HG02623 (cell line): ENCODE measurements around the gene ZSWIM5.
"Not testable (repeated sequence)": the region's sequence is repeated elsewhere in the genome, so short reads cannot be mapped to it uniquely, and the experiment has no call there.

Experiments used
- ATAC-seq: cut with Tn5 transposase; IDR thresholded peaks from one replicate; pipeline ENCODE4 v1.9.1; 2021; ENCODE audit warnings: moderate library complexity; ENCODE audit not compliant: unreplicated experiment

Gene ZSWIM5

DNA sequence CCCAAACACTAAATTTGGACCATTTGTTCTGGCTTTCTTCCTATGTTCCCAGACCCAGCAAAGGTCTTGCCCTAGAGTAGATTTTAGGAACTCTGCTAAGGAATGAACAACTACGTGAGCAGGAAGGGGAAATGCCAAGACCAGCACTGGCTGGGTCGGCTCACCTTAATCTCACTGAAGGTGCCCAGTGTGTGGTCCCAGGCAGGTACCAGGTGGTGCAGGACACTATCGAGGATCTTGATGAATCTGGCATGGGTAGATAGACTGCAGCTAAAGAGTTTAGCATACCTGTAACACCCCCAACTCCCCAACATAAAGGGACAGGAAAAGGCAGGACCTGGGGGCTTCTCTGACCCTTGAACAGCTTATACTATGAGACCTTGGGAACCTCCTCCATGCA lies 198.3 kb downstream of the ZSWIM5 start:
- ATAC-seq: no peak

DNA sequence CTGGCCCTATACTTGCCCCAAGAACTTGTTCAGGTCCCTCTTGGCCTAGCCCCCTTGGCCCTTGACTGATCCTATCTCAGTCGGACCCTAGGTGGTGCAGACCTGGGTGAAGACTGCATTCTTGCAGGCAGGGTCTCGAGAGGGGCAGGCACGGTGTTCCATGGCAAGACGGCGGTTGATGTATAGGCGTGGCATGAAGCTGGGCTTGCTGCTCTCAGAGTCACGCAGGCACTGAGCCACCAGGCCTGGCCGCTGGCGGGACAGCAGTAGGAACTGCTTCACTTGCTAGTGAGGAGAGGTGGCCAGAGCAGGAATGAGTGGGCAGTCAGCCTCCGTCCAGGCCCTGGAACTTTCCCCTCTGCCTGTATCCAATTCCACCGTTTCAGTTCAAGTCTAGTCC lies 199.1 kb downstream of the ZSWIM5 start:
- no peak for ATAC-seq

DNA sequence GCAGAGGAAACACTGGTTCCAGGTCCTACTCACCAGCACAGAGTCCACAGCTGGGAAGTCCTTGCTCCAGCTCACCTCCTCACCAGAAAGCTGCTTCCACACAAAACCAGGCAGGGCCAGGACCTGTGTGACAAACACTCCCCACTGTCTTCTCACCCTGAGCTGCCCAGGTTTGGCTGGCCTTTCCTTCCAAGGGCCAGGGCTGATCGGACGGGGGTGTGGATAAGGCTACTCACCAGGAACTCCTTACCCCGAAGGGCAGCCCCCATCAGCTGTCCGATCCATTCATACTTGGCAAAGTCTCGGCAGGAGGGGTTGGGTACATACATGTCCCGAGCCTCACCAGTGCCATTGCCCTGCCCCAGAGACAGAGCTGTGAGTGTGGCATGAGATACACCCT lies 200.6 kb downstream of the ZSWIM5 start:
- no peak for ATAC-seq

DNA sequence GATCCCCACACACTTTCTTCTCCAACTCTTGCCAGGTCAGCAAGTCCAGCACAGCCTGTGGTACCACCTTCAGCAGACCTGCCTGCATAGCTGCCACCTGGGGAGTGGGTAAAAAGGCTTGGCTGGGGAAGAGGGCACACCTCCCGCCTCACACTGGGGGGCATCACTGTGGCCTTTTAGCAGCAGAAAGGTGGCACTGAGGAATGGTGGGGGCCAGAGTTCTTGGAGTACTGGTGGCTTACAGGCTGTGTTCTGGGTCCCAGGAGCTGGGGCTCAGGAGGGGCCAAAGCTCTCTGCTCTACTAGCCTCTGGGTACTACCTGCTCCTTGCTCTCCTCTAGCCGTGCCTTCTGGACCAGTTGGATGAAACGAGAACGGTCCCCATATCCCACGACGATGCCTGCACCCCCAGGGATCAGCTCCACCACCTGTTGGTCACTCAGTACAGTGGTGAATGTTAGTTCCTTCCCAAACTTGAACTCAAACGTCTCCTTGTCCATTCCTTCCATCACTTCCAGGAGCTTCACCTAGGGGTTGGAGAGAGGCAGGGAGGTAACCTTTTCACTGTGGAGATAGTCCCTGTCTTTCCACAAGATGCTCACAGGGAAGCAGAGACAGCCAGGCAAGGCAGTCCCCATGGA lies 202.0 kb downstream of the ZSWIM5 start:
- no peak for ATAC-seq

DNA sequence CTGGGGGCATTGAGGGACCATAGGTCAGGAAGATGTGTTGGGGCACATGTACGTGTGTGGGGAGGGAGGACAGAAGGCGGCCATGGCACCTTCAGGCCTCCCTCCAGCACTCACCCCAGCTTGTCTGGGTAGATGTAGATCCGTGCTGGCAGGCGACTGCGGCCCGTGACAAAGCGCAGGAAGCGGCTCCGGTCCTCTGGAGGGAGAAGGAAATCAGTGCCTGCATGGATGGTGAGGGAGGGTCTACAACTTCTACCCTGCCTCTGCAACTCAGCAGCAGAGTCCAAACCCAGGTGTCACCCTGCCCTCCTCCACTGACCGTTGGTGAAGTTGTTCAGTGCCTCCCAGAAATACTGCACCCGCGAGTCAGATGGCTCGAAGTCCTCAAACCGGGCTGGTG lies 202.7 kb downstream of the ZSWIM5 start:
- ATAC-seq: no peak

DNA sequence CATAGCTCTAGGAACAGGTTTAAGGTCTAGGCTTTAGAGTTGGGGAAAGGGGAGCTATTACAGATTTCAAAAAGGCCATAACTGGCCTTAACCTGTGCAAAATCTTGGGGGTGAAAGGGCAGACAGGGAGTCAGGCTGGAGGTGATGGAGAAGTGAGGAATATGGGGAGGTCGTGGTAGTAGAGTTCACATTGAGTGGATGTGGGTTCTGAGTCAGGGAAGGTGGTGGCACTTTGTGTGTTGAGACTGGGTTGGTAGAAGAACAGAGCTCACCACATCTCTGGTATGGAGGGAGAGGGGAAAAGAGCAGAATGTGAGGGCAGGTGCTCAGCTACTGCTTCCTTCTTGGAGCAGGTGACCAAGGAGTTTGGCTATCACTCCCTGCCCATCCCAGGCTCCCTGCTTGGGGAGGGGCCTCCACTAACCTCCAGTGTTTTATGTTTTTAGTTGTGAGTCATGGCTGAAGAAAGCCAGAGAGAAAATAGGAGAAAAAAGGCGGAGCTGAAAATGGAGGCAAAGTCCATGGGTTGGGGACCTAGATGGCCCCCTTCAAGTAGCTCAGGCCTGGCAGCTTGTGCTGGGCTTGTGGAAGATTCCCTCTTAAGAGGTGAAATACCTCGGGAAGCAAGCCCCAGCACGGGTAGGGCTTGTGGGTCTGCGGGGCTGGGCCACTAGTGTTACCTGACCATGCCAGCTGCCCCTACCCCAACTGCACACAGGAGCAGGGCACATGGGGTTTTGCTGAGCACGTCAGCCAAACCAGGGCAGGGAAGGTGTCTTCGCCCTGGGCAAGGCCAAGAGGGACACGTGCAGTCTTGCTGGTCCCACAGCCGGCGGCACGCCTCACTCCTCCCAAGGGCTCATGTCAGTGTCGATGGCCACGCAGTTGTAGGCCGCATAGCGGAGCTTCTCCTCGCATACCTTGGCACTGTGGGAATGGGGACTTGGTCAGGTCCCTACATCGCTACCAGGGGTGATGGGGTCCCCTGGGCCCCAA lies 203.5 kb downstream of the ZSWIM5 start:
- ATAC-seq: no peak

DNA sequence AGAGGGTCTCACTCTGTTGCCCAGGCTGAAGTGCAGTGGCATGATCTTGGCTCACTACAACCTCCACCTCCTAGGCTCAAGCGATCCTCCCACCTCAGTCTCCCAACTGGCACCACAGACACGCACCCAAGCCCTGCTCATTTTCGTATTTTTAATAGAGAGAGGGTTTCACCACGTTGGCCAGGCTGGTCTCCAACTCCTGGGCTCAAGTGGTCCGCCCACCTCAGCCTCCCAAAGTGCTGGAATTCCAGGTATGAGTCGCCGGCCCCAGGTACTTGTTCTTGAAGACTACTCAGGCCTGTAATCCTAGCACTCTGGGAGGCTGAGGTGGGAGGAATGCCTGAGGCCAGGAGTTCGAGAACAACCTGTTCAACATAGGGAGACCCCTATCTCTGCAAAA lies 204.8 kb downstream of the ZSWIM5 start:
- not testable (repeated sequence) for ATAC-seq

DNA sequence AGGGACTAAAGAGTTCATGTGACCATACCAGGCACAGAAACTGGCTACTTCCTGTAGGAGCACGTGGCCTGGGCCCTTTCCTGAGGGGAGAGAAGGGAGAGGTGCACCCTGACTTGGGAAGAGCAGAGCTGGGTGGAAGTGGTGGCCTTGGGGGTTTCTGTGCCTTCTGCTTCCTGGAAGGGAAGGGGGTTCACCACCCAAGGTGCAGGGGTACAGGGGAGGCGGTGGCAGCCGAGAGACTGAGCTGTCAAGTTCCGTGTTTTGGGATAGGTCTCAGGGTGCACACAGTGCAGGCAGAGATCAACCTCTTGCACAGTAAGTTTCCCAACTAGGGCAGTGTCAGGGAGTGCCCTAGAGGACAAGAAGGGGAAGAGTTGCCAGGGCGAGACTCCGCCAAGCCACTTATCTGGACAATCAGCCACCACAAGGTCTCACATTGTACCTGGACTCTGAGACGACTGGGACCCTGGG lies 205.4 kb downstream of the ZSWIM5 start:
- no peak for ATAC-seq

DNA sequence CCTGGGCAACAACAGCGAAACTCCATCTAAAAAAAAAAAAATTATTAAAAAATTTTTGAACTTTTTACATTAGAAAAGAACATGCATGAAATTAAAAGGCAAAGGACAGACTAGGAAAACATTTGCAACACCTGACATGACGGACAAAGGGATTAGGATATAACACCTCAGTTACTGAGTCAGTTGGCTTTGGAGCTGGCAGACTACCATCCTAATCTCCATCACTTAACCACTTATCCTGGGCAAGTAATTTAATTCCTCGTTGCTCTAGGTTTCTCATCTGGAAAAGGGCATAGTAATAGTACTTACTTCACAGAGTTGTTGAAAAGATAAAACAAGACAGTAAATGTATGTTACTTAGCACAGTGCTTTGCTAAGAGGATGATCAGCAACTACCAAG lies 207.2 kb downstream of the ZSWIM5 start:
- no peak for ATAC-seq

DNA sequence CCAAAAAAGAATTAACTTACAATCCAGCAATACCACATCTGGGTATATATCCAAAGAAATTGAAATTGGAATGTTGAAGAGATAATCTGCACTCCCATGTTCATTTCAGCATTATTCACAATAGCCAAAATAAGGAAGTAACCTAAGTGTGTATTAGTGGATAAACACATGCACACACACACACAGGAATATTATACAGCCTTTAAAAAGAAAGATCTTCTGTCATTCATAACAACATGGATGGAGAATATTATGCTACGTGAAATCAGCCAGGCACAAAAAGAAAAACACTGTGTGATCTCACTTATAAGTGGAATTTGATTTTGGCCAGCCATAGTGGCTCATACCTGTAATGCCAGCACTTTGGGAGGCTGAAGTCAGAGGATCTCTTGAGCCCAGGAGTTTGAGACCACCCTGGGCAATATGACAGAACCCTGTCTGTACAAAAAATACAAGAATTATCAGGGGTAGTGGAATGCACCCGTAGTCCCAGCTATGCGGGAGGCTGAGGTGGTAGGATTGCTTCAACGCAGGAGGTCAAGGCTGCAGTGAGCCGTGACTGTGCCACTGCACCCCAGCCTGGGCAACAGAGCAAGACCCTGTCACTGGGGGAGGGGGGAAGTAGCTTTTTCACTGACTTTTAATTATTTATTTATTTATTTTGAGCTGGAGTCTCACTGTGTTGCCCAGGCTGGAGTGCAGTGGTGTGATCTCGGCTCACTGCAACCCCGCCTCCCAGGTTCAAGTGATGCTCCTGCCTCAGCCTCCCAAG lies 210.8 kb downstream of the ZSWIM5 start:
- no peak for ATAC-seq

DNA sequence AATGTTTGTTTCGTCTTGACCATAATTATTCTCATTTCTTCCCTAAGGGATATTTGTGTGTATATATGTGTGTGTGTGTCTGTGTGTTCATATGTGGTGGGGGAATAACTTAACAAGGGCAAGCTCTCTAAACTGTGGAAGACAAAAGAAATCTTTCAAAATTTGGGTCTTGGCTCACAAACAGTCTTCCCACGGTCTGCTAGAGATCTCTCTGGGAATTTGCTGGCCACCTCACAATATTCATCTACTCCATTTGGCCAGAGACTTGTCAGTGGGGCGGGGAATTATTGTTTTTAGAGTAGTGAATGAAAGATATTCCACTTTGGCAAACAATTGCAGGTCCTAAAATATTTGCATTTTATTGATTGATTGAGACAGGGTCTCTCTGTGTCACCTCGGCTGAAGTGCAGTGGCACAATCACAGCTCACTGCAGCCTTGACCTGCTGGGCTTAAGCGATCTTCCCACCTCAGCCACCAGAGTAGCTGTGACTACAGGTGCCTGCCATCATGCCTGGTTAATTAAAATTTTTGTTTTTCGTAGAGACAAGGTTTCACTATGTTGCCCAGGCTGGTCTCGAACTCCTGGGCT lies 212.0 kb downstream of the ZSWIM5 start:
- ATAC-seq: no peak

DNA sequence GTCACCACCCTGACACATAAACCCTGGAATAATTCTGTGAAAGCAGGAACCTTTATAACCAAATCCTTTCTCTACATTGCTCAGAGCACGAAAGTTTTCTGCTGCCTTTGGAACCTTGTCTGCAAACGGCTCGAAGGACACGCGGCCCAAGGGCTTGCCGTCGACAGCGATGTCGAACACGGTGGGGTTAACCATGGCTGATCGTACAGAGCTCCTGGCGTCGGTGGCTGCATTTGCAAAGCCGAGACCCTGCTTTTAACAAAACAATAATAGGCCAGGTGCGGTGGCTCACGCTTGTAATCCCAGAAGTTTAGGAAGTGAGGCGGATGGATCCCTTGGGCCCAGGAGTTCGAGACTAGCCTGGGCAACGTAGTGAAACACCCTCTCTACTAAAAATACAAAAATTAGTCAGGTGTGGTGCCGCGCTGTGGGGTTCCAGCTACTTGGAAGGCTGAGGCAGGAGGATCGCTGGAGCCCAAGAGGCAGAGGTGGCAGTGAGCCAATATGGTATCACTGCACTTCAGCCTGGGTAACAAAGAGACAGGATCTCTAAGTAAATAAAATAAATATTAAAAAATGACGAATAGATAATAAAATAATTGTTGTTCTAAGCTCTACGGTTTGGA lies 217.8 kb downstream of the ZSWIM5 start:
- no peak for ATAC-seq

DNA sequence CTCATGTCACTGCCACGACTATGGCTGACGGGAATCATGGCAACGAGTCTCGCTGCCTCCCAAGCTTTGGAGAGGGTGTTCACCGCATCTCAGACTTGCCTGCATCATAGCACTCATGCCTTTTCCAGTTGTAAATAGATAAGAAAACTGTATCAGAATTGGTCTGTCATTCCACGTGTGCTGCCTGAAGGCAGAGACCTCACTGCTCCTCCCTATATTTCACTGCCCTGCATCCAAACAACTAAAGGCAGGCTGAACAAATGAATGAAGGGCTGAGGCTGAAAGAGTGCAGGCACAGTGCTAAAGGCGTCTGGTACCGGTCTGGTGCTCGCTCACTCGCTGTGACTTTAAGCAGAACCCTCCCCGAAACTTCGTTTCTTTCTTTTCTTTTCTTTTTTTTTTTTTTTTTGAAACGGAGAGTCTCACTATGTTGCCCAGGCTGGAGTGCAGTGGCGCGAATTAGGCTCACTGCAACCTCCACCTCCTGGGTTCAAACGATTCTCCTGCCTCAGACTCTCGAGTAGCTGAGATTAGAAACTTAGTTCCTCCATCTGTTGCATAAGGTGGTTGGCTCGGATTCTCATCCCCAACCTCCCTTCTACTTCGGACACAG lies 220.6 kb downstream of the ZSWIM5 start:
- ATAC-seq: no peak

DNA sequence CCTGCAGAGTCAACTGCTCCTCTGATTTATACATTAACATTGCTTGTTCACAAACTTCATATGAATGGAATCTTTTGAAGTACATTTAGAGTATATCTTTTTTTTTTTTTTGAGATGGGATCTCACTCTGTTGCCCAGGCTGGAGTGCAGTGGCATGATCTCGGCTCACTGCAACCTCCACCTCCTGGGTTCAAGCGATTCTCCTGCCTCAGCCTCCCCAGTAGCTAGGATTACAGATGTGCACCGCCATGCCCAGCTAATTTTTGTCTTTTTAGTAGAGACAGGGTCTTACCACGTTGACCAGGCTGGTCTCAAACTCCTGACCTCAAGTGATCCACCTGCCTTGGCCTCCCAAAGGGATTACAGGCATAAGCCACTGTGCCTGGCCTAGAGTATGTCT lies 229.0 kb downstream of the ZSWIM5 start:
- not testable (repeated sequence) for ATAC-seq

DNA sequence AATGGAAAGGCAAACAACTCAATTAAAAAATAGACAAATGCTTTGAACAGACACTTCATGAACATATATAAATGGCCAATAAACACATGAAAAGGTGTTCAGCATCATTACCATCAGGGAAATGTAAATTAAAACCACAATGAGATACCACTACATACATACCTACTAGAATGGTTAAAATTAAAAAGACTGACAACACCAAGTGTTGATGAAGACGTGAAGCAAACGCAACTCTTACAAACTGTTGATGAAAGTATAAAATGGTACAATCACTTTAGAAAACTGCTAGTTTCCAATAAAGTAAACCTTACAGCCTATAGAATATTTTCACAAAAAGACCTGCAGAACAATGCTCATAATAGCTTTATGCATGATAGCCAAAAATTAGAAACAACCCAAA lies 230.2 kb downstream of the ZSWIM5 start:
- ATAC-seq: no peak

DNA sequence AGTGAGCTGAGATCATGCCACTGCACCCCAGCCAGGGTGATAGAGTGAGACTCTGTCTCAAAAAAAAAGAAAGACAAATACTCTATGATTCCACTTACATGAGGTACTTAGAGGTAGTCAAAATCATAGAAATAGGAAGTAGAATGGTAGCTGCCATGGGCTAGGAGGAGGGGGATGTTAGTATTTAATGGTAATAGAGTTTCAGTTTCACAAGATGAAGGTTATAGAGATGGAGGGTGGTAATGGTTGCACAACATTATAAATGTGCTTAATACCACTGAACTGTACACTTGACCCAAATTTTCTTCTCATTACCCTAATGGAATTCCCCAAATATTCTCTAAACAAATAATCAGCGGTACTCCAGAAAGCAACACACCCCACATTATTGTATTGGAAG lies 232.8 kb downstream of the ZSWIM5 start:
- no peak for ATAC-seq

DNA sequence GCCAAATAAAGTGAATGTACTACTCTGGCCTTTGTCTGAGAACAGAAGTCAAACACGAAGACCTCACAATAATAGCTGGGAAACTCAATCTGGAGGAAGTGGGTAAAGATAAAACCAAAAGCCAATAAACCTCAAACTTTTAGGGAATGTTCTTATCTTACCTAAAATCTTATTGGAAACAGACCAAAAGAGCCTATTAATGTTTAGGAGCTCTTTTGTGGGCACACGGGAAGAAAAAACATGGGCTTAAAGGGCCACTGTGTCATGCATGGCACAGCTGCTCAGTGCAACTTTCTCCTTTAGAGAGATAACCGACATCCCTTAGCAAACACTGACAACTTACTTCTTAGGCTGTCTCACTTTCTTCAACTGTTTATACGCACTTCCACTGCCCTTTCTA lies 236.1 kb downstream of the ZSWIM5 start:
- no peak for ATAC-seq
